ENCODE results near the gene ATXN10.

ATXN10 gene

DNA sequence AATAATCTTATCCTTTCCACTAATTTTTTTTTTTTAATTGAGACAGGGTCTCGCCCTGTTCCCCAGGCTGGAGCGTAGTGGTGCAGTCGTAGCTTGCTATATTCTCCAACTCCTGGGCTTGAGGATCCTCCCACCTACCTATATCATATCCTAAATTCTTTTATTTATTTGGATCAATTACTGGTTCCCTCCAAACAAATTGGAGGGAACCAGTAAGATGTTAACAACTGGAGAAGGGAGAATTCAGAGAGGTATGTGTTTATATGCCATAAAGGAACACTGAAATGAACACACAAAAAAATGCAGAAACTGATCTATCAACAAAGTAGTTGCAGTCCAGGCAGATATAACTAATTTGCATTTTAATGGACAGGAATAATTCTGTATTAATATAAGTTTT is 63.6 kb downstream of the ATXN10 start:
- H3K36me3 ChIP-seq (ENCODE audit: insufficient read depth, low read length): peaks cover 81% of the 10 kb centered on the region

DNA sequence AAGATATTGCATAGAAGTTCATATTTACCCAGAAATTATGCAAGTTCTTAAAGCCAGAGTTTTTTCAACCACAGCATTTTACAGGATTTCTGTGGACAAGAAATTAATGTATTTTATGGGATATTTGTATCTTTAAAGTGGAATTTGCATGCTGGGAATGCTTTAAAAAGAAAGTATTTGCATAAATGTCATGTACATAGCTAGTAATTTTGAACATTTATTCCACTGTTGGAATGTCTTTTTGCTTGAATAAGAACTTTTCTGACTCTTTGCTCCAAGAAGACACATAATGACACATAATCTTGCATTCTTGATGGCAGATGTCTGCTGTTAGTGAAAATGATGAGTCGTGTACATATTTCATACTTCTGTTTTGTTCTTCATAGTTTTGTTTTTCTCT is 66.6 kb downstream of the ATXN10 start:
- no peak overlapping the region for H2AFZ ChIP-seq (ENCODE audit: low read length)
- no peaks in the 10 kb centered on the region for H3K27me3 ChIP-seq (ENCODE audit: insufficient read depth, low read length, poor library complexity, severe bottlenecking)
- H3K4me3 ChIP-seq (ENCODE audit: low read length, poor library complexity, severe bottlenecking): no peak overlapping the region
- H3K9ac ChIP-seq (ENCODE audit: low read depth, low read length, poor library complexity, severe bottlenecking): no peak overlapping the region
- no peaks in the 10 kb centered on the region for H3K4me1 ChIP-seq (ENCODE audit: insufficient read depth, low read length, poor library complexity, severe bottlenecking)
- TF ChIP-seq CTCF (conservative IDR thresholded peaks at IDR 0.05; ENCODE audit: low read length): no peak
- no peak for TF ChIP-seq EZH2phosphoT487 (IDR thresholded peaks at IDR 0.05; ENCODE audit: borderline replicate concordance)
- peaks cover 83% of the 10 kb centered on the region for H3K36me3 ChIP-seq (ENCODE audit: insufficient read depth, low read length)
- H4K20me1 ChIP-seq (ENCODE audit: insufficient read depth, low read length, poor library complexity, severe bottlenecking): peaks cover 4% of the 10 kb centered on the region
- H3K9me3 ChIP-seq (ENCODE audit: insufficient read depth, low read depth, low read length): no peaks in the 10 kb centered on the region
- no peaks in the 10 kb centered on the region for H3F3A ChIP-seq (ENCODE audit: low read depth)
- no peak overlapping the region for H3K4me2 ChIP-seq (ENCODE audit: low read depth, low read length, poor library complexity, severe bottlenecking)
- H3K79me2 ChIP-seq (ENCODE audit: insufficient read depth, low read length): no peaks in the 10 kb centered on the region
- no peaks in the 10 kb centered on the region for H3K9me2 ChIP-seq (replicated peaks; ENCODE audit: low read depth, low read length)

More for the DNA sequence above, 63.6 kb downstream of the ATXN10 start:
- H3K27me3 ChIP-seq (ENCODE audit: insufficient read depth, low read length, poor library complexity, severe bottlenecking): no peaks in the 10 kb centered on the region
- H3K4me1 ChIP-seq (ENCODE audit: insufficient read depth, low read length, poor library complexity, severe bottlenecking): no peaks in the 10 kb centered on the region
- H3K9me2 ChIP-seq (replicated peaks; ENCODE audit: low read depth, low read length): no peaks in the 10 kb centered on the region
- no peaks in the 10 kb centered on the region for H3F3A ChIP-seq (ENCODE audit: low read depth)
- H3K79me2 ChIP-seq (ENCODE audit: insufficient read depth, low read length): no peaks in the 10 kb centered on the region
- H3K9me3 ChIP-seq (ENCODE audit: insufficient read depth, low read depth, low read length): no peaks in the 10 kb centered on the region
- no peak overlapping the region for H3K9ac ChIP-seq (ENCODE audit: low read depth, low read length, poor library complexity, severe bottlenecking)
- TF ChIP-seq EZH2phosphoT487 (IDR thresholded peaks at IDR 0.05; ENCODE audit: borderline replicate concordance) (no peak), CTCF (conservative IDR thresholded peaks at IDR 0.05; ENCODE audit: low read length) (no peak)
- no peak overlapping the region for H3K4me2 ChIP-seq (ENCODE audit: low read depth, low read length, poor library complexity, severe bottlenecking)
- peaks cover 9% of the 10 kb centered on the region for H4K20me1 ChIP-seq (ENCODE audit: insufficient read depth, low read length, poor library complexity, severe bottlenecking)
- no peak overlapping the region for H2AFZ ChIP-seq (ENCODE audit: low read length)
- no peak overlapping the region for H3K4me3 ChIP-seq (ENCODE audit: low read length, poor library complexity, severe bottlenecking)

GRCh38 chr22:45740236-45740635 is 68.6 kb downstream of the ATXN10 start:
- H3K4me1 ChIP-seq (ENCODE audit: insufficient read depth, low read length, poor library complexity, severe bottlenecking): no peaks in the 10 kb centered on the region
- H3K79me2 ChIP-seq (ENCODE audit: insufficient read depth, low read length): no peaks in the 10 kb centered on the region; the same call in 1 of the 2 replicates
- TF ChIP-seq EZH2phosphoT487 (IDR thresholded peaks at IDR 0.05; ENCODE audit: borderline replicate concordance): no peak
- no peak for TF ChIP-seq CTCF (conservative IDR thresholded peaks at IDR 0.05; ENCODE audit: low read length)
- H3K27me3 ChIP-seq (ENCODE audit: insufficient read depth, low read length, poor library complexity, severe bottlenecking): no peaks in the 10 kb centered on the region
- no peak overlapping the region for H2AFZ ChIP-seq (ENCODE audit: low read length)
- no peaks in the 10 kb centered on the region for H3F3A ChIP-seq (ENCODE audit: low read depth)
- H3K9ac ChIP-seq (ENCODE audit: low read depth, low read length, poor library complexity, severe bottlenecking): no peak overlapping the region
- no peaks in the 10 kb centered on the region for H3K9me2 ChIP-seq (replicated peaks; ENCODE audit: low read depth, low read length)
- H3K36me3 ChIP-seq (ENCODE audit: insufficient read depth, low read length): peaks cover 91% of the 10 kb centered on the region
- H3K4me2 ChIP-seq (ENCODE audit: low read depth, low read length, poor library complexity, severe bottlenecking): no peak overlapping the region
- no peaks in the 10 kb centered on the region for H3K9me3 ChIP-seq (ENCODE audit: insufficient read depth, low read depth, low read length)
- H4K20me1 ChIP-seq (ENCODE audit: insufficient read depth, low read length, poor library complexity, severe bottlenecking): peaks cover 4% of the 10 kb centered on the region
- no peak overlapping the region for H3K4me3 ChIP-seq (ENCODE audit: low read length, poor library complexity, severe bottlenecking)
